OCI-LY7 (cell line): ENCODE data around the gene CYB5R3. TPM values are rescaled to one million over a fixed set of nuclear protein-coding genes. Genes with fewer than 3 reads are reported as not detected.

ENCODE experiments used
- BruUV-seq: library from RNA; stranded (reverse); fragments of 400-500 nt; replicated peaks from 2 replicates; lab custom pipeline; 2021; lab: Mats Ljungman, UMichigan
- CTCF ChIA-PET: fragments of 300-600 bp; sonication (Branson Sonifier 250); formaldehyde crosslinking; loops from one replicate; lab custom pipeline; 2022; ENCODE audit warnings: antibody characterized with exemption; ENCODE audit not compliant: unreplicated experiment; lab: Charles Lee
- POLR2A ChIA-PET: fragments of 300-600 bp; sonication (Branson Sonifier 250); formaldehyde crosslinking; loops from one replicate; lab custom pipeline; 2022; ENCODE audit warnings: antibody characterized with exemption; lab: Charles Lee
- DNase-seq: peaks from one replicate; pipeline ENCODE4 v3.0.0-alpha.2; 2015; ENCODE audit warnings: low spot score
- H2AFZ ChIP-seq: fragments of 200-600 bp; sonication (generic), shearing (Covaris generic); 2 replicates; pipeline ENCODE4 v1.6.1; 2014; ENCODE audit warnings: mild to moderate bottlenecking, antibody characterized with exemption, low read length, moderate library complexity
- H3K27ac ChIP-seq: fragments of 200-600 bp; sonication (generic); 2 replicates; pipeline ENCODE4 v1.5.1; 2014; ENCODE audit warnings: mixed run types, low read depth, mild to moderate bottlenecking, moderate library complexity, low read length, inconsistent platforms; ENCODE audit not compliant: poor library complexity, severe bottlenecking
- H3K36me3 ChIP-seq: fragments of 200-600 bp; sonication (generic); 2 replicates; pipeline ENCODE4 v1.6.1; 2014; ENCODE audit warnings: mild to moderate bottlenecking, antibody characterized with exemption, low read length, moderate library complexity, mixed read lengths; ENCODE audit not compliant: insufficient read depth
- H3K4me1 ChIP-seq: fragments of 200-600 bp; sonication (generic); 2 replicates; pipeline ENCODE4 v1.5.1; 2014; ENCODE audit warnings: mild to moderate bottlenecking, low read length; ENCODE audit not compliant: insufficient read depth, poor library complexity, severe bottlenecking
- H3K4me2 ChIP-seq: fragments of 200-600 bp; sonication (generic); 2 replicates; pipeline ENCODE4 v1.6.1; 2014; ENCODE audit warnings: mild to moderate bottlenecking, low read length
- H3K4me3 ChIP-seq: fragments of 200-600 bp; sonication (generic); 2 replicates; pipeline ENCODE4 v1.5.1; 2014; ENCODE audit warnings: mild to moderate bottlenecking, low read depth, low read length; ENCODE audit not compliant: poor library complexity, severe bottlenecking
- H3K79me2 ChIP-seq: fragments of 200-600 bp; sonication (generic); 2 replicates; pipeline ENCODE4 v1.6.1; 2016; ENCODE audit warnings: low read depth, mild to moderate bottlenecking, low read length, moderate library complexity, mixed read lengths; ENCODE audit not compliant: insufficient read depth
- H3K9me2 ChIP-seq: fragments of 200-600 bp; sonication (generic); 2 replicates; pipeline ENCODE4 v1.6.1; 2016; ENCODE audit warnings: mild to moderate bottlenecking, low read length, mixed read lengths; ENCODE audit not compliant: insufficient read depth
- H3K9me3 ChIP-seq: fragments of 200-600 bp; sonication (generic); 2 replicates; pipeline ENCODE4 v1.6.1; 2014; ENCODE audit warnings: mild to moderate bottlenecking, mixed run types, low read length, mixed read lengths
- H4K20me1 ChIP-seq: fragments of 200-600 bp; sonication (generic); 2 replicates; pipeline ENCODE4 v1.6.1; 2014; ENCODE audit warnings: mild to moderate bottlenecking, antibody characterized with exemption, low read length, moderate library complexity, mixed read lengths; ENCODE audit not compliant: insufficient read depth
- CTCF ChIP-seq: fragments of 200-600 bp; sonication (generic); conservative IDR thresholded peaks from 2 replicates; pipeline ENCODE4 v1.5.1; 2014; ENCODE audit warnings: mild to moderate bottlenecking, antibody characterized with exemption, low read length, moderate library complexity, mixed read lengths
- EZH2phosphoT487 ChIP-seq: fragments of 200-600 bp; sonication (generic); IDR thresholded peaks from 2 replicates; pipeline ENCODE4 v1.6.1; 2018; ENCODE audit warnings: low read depth, borderline replicate concordance, mild to moderate bottlenecking, mixed run types, antibody characterized with exemption, low read length, moderate library complexity, mixed read lengths
- intact Hi-C: fragments of 100-400 bp; cut with micrococcal nuclease; formaldehyde crosslinking; loops from one replicate; pipeline ENCODE4 v1.10.0; 2022; ENCODE audit not compliant: unreplicated experiment
- total RNA-seq, 2 experiments: library from RNA; depleted of rRNA in 1 of 2; stranded (reverse); fragments of >200 nt in 1 of 2; shearing (Covaris generic) in 1 of 2; gene quantifications; 2 replicates each; pipeline ENCODE4 v1.2.3, GENCODE V29; 2014 to 2022

Gene CYB5R3
- total RNA-seq, 2 experiments from 2014 or later = 38.0 to 68.9 TPM

GRCh38 chr22:42688241-42689211 lies 39.3 kb upstream of the CYB5R3 start:
- no TSS peak for BruUV-seq
- Histone ChIP-seq H3K79me2 (peaks cover 14% of the 10 kb centered on the region; the same call in 1 of the 2 replicates), H3K27ac (no peak overlapping the region), H3K4me1 (peaks cover 36% of the 10 kb centered on the region), H3K9me3 (no peaks in the 10 kb centered on the region), H4K20me1 (no peaks in the 10 kb centered on the region), H3K4me3 (no peak overlapping the region), H3K4me2 (no peak overlapping the region), H3K9me2 (no peaks in the 10 kb centered on the region), H3K36me3 (peaks cover 54% of the 10 kb centered on the region), H2AFZ (no peak overlapping the region)
- ChIA-PET CTCF (no interaction called here), POLR2A (no interaction called here)
- no peak for TF ChIP-seq CTCF
- TF ChIP-seq EZH2phosphoT487 = no peak
- no peak for DNase-seq
- intact Hi-C loops = no loop called here

GRCh38 chr22:42686756-42687491 lies 37.7 kb upstream of the CYB5R3 start:
- TF ChIP-seq EZH2phosphoT487 = no peak
- no peak for TF ChIP-seq CTCF
- Histone ChIP-seq H3K9me3 (no peaks in the 10 kb centered on the region), H3K27ac (no peak overlapping the region), H2AFZ (no peak overlapping the region), H4K20me1 (no peaks in the 10 kb centered on the region), H3K36me3 (peaks cover 38% of the 10 kb centered on the region), H3K79me2 (peaks cover 11% of the 10 kb centered on the region; the same call in 1 of the 2 replicates), H3K4me3 (no peak overlapping the region), H3K4me1 (peaks cover 22% of the 10 kb centered on the region), H3K4me2 (no peak overlapping the region), H3K9me2 (no peaks in the 10 kb centered on the region)
- no peak for DNase-seq
- no TSS peak for BruUV-seq
- ChIA-PET POLR2A (no interaction called here), CTCF (no interaction called here)
- intact Hi-C loops = no loop called here
